HG02981 (cell line): ENCODE results near the gene ANKRD45.
"Not testable (repeated sequence)": the region's sequence is repeated elsewhere in the genome, so short reads cannot be mapped to it uniquely, and the experiment has no call there.

ENCODE experiments used
- ATAC-seq: cut with Tn5 transposase; IDR thresholded peaks from one replicate; pipeline ENCODE4 v1.9.1; 2021; ENCODE audit warnings: mild to moderate bottlenecking, moderate library complexity; ENCODE audit not compliant: unreplicated experiment

Gene ANKRD45

GRCh38 chr1:173669491-173669941, at the start of gene ANKRD45:
Gene ANKRD45, minus strand, starts transcription at chr1:173669851. Its CDS starts 10,433 bp downstream, at chr1:173659418.
- no peak for ATAC-seq

GRCh38 chr1:173717238-173717637, 47.6 kb upstream of the ANKRD45 start:
- no peak for ATAC-seq

- no peak for ATAC-seq
Measured at GRCh38 chr1:173715538-173715844, 45.8 kb upstream of the ANKRD45 start.

GRCh38 chr1:173714759-173715537, 45.3 kb upstream of the ANKRD45 start, which contains the start of gene KLHL20:
Gene KLHL20, plus strand, starts transcription at chr1:173714981. Its CDS starts 1,063 bp downstream, at chr1:173716044.
- ATAC-seq: peak; percentile 95

GRCh38 chr1:173714441-173714758, 44.7 kb upstream of the ANKRD45 start:
- no peak for ATAC-seq

- ATAC-seq: no peak
Measured at GRCh38 chr1:173708787-173709186, 39.1 kb upstream of the ANKRD45 start.

- no peak for ATAC-seq
Measured at GRCh38 chr1:173705117-173705516, 35.5 kb upstream of the ANKRD45 start.

GRCh38 chr1:173702736-173703135, 33.1 kb upstream of the ANKRD45 start:
- no peak for ATAC-seq

GRCh38 chr1:173701299-173701698, 31.6 kb upstream of the ANKRD45 start:
- not testable (repeated sequence) for ATAC-seq

- ATAC-seq: no peak
Measured at GRCh38 chr1:173693238-173693637, 23.6 kb upstream of the ANKRD45 start.

- ATAC-seq: no peak
Measured at GRCh38 chr1:173688300-173688699, 18.6 kb upstream of the ANKRD45 start.

- not testable (repeated sequence) for ATAC-seq
Measured at GRCh38 chr1:173685121-173685520, 15.5 kb upstream of the ANKRD45 start.

- not testable (repeated sequence) for ATAC-seq
Measured at GRCh38 chr1:173683838-173684237, 14.2 kb upstream of the ANKRD45 start.

GRCh38 chr1:173682184-173682583, 12.5 kb upstream of the ANKRD45 start:
- ATAC-seq: no peak

GRCh38 chr1:173680152-173680551, 10.5 kb upstream of the ANKRD45 start:
- ATAC-seq: not testable (repeated sequence)

- ATAC-seq: not testable (repeated sequence)
Measured at GRCh38 chr1:173674496-173674895, 4.8 kb upstream of the ANKRD45 start.

GRCh38 chr1:173666646-173667045, 3.0 kb downstream of the ANKRD45 start:
- no peak for ATAC-seq

GRCh38 chr1:173663159-173663558, 6.5 kb downstream of the ANKRD45 start:
- ATAC-seq: no peak

GRCh38 chr1:173661763-173662162, 7.9 kb downstream of the ANKRD45 start:
- ATAC-seq: no peak

- no peak for ATAC-seq
Measured at GRCh38 chr1:173661271-173661670, 8.4 kb downstream of the ANKRD45 start.

- ATAC-seq: no peak
Measured at GRCh38 chr1:173660306-173660705, 9.3 kb downstream of the ANKRD45 start.

- no peak for ATAC-seq
Measured at GRCh38 chr1:173648880-173649605, 20.6 kb downstream of the ANKRD45 start.
